Spleen (tissue), 7 donors: ENCODE measurements around the gene LDLRAD4.

ENCODE experiments used
- CTCF ChIP-seq, 11 experiments: fragments of 200-600 bp in 7 of 11; fragments of 450-650 bp in 4 of 11; sonication (generic) in 4 of 11; IDR thresholded peaks in 8 of 11; conservative IDR thresholded peaks in 3 of 11; 1 replicate in 7 of 11; 2 replicates in 4 of 11; pipeline versions ENCODE4 v1.4.0 to v1.8.0; 2016 to 2021; ENCODE audit warnings: antibody characterized with exemption in 11 of 11, inconsistent platforms in 4 of 11, mild to moderate bottlenecking in 1 of 11
- POLR2AphosphoS5 ChIP-seq, 3 donors: sonication (generic); formaldehyde crosslinking; IDR thresholded peaks; one replicate each; pipeline ENCODE4 v1.5.1; 2017; ENCODE audit warnings: antibody characterized with exemption in 3 of 3
- donor health status: DM: no; HTN: no; CAD: no; lungs with moderate emphysema.
- donor health status: DM: no; HTN: no; CAD: no.
- donor health status: DM: no; HTN: no; CAD: no.

GRCh38 chr18:13390711-13391110 lies 172.2 kb downstream of the LDLRAD4 start:
- TF ChIP-seq CTCF (IDR thresholded peaks at IDR 0.05 in 8 of 11, conservative IDR thresholded peaks at IDR 0.05 in 3 of 11), result no peak
- TF ChIP-seq POLR2AphosphoS5 (IDR thresholded peaks at IDR 0.05), result no peak
